GM19467 (cell line): ENCODE measurements around the gene ARHGAP15.

Experiments
- ATAC-seq: cut with Tn5 transposase; IDR thresholded peaks from one replicate; pipeline ENCODE4 v1.9.1; 2021; ENCODE audit warnings: mild to moderate bottlenecking, moderate library complexity; ENCODE audit not compliant: unreplicated experiment

Gene ARHGAP15

GRCh38 chr2:143792602-143793001 lies 663.4 kb downstream of the ARHGAP15 start:
- ATAC-seq = no peak

DNA sequence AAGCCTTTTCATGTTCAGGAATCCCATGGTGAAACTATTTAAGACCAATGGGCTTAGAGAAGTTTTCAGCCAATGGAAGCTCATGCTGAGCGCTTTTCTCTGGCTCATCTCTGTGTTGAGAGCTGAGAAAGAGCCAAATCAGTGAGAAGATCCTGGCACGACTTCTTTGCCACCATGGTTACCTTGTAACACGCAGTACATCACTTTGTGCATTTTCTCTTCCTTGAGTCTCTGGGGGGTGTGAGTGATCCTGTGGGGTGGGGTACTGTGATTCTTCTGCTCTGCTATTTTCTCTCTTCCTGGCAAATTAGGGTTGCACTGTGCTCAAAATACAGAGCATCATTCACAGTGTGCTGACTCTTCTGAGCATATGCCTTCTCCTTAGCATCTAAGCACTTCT lies 664.2 kb downstream of the ARHGAP15 start:
- ATAC-seq = no peak

DNA sequence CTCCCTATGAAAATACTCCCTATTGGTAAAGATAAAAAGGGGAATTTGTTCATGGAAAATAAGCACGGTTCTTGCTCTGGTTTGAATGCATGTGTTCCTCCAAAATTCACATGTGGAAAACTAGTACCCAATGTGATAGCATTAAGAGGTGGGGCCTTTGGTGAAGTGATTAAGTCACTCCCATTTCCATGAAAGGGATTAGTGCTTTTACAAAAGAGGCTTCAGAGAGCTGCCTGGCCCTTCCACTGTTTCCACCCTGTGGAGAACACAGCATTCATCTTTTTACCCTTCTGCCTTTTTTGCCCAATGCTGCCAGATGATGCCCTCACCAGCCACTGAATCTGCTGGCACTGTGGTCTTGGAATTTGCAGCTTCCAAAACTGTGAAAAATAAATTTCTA lies 666.8 kb downstream of the ARHGAP15 start:
- no peak for ATAC-seq

DNA sequence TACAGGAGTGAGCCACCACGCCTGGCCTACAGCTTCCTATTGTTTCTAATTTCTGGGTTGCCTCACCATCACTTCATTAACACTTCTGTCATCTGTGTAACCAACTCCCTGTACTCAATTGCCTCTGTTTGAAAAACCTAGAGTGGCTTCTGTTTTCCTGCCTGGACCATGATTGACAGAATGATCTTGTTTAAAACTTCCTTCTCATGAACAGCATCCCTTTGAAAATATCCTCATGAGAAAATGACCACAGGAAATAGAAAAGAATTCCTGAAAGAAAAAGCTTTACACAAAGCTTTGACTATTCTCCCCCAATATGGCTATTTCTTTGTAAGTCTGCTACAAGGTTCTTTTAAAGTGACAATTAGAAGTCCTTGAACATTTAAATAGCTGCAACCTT lies 672.3 kb downstream of the ARHGAP15 start:
- no peak for ATAC-seq

GRCh38 chr2:143802242-143802641 lies 673.0 kb downstream of the ARHGAP15 start:
- ATAC-seq = no peak

DNA sequence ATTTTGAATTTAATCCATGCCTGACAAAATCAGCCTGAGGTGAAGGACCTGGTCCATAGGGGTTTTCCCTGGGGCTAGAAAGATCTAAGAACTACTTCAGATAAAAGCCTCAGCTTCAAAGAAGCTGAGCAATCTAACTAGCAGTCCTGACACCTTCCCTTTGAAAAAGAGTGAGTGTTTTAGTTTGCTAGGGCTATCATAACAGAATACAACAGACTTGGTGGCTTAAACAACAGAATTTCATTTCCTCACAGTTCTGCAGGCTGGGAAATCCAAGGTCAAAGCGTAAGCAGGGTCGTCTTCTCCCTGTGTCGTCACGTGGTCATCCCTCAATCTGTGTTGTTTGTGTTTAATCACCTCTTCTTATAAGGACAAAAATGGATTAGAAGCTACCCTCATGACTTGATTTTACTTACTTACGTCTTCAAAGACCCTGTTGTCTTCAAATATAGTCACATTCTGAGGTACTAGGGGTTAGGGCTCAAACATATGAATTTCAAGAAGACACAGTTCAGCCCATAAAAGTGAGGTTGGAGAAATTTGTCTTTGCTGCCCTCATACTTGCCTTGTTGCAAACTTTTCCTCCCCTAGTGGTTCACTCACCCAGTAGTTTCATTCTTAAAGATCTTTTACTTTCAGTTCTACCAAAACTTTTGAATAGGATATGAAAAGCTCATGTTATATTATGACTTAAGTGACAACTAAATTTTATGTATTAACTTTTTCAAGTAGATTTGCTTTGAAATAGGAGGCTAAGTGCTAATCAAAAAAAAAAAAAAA lies 673.8 kb downstream of the ARHGAP15 start:
- peak; percentile 71 for ATAC-seq

DNA sequence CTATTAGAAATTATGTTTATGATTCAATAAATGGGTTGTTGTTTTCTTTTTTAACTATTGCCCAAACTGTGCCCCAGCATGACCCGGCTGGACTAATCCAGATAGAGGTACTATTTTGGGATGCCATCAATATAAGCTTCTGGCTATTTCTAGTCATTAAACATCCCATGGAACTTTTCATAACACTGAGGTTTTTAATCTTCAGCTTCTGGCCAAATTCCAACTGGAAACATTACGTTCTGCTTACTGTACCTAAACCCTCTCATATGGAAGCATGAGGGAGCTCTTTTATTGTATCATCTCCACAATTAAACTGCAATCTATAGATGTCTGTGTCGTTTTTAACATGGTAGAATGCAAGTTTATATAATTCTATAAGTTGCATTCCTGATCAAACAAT lies 674.7 kb downstream of the ARHGAP15 start:
- ATAC-seq = no peak

GRCh38 chr2:143805666-143806065 lies 676.4 kb downstream of the ARHGAP15 start:
- ATAC-seq = no peak

DNA sequence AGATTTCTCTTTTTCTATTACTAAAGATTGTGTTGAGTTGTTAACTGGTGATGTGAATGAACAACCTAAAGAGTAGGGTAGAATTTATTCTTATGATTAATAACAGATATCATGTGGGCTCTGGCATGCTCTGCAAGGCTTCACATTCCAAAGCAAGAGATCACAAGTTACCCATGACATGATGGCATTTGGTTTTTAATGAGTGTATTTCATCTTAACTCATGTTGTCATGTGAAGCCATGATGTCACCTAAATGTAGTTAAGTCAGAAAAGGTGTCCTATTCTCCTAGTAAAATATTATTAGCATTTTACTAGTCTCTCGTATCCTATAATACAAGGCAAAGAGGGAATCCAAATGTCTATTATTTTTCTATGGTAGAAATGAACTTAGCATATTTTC lies 678.0 kb downstream of the ARHGAP15 start:
- no peak for ATAC-seq

- ATAC-seq = no peak
Observed at GRCh38 chr2:143807671-143808070, 678.5 kb downstream of the ARHGAP15 start.

DNA sequence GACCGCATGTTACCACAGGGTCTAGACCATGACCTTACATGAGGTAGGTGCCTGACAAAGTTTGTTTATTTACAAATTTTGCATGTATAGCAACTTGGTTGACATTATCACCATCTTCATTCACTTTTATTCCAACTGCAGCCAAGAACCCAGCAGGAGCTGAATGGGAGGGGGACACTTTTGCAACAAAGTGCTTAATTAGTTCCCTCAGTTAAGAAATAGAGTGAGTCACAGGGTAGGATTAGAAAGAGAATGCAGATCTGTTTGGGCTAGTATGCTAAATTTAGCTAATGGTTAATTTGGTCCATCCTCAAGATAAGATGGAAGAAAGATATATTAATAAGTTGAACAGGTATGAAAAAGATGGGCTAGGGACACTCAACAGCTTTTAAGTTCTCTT lies 678.9 kb downstream of the ARHGAP15 start:
- ATAC-seq = no peak

GRCh38 chr2:143815082-143815481 lies 685.9 kb downstream of the ARHGAP15 start:
- no peak for ATAC-seq

GRCh38 chr2:143816916-143817315 lies 687.7 kb downstream of the ARHGAP15 start:
- ATAC-seq = no peak
